Right lung (tissue), 5 donors: ENCODE measurements around the gene MUS81. TPM values are rescaled to one million over a fixed set of nuclear protein-coding genes. Genes with fewer than 3 reads are reported as not detected.

Experiments
- DNase-seq, 2 donors: peaks; one replicate each; pipeline ENCODE4 v3.0.0-alpha.2; 2013
- polyA plus RNA-seq, 5 donors: library from polyadenylated mRNA; unstranded; fragments of 120-200 nt; gene quantifications; one replicate each; pipeline versions ENCODE4 v1.2.1 to v1.2.3, GENCODE V29; 2013; ENCODE audit warnings: inconsistent platforms in 1 of 5, low replicate concordance in 1 of 5; ENCODE audit not compliant: insufficient read length in 5 of 5, insufficient read depth in 1 of 5

The MUS81 gene
- polyA plus RNA-seq, 5 donors, result 37.0 to 57.3 (median 48.7) TPM

GRCh38 chr11:65871811-65872548 lies 11.7 kb downstream of the MUS81 start:
- DNase-seq, result no peak

GRCh38 chr11:65872586-65873317 lies 12.5 kb downstream of the MUS81 start, which contains the start of gene EFEMP2:
Gene EFEMP2 (minus strand): TSS chr11:65872800. CDS start chr11:65872354, 446 bp downstream.
- peak; percentile 76 to 80 for DNase-seq

- DNase-seq, result peak; percentile 95
Measured at GRCh38 chr11:65873318-65874156, 13.3 kb downstream of the MUS81 start.

- no peak for DNase-seq
Measured at GRCh38 chr11:65879617-65880016, 19.4 kb downstream of the MUS81 start, which contains the start of gene CTSW. Gene CTSW (plus strand): TSS chr11:65879837. CDS start chr11:65879855, 18 bp downstream.

GRCh38 chr11:65880027-65880426 lies 19.8 kb downstream of the MUS81 start:
- DNase-seq, result no peak

- no peak for DNase-seq
Measured at GRCh38 chr11:65880844-65881421, 20.7 kb downstream of the MUS81 start.

GRCh38 chr11:65882120-65883057 lies 22.2 kb downstream of the MUS81 start:
- no peak for DNase-seq

GRCh38 chr11:65883058-65883761 lies 23.0 kb downstream of the MUS81 start:
- DNase-seq, result no peak

- no peak for DNase-seq
Measured at GRCh38 chr11:65883786-65884715, 23.8 kb downstream of the MUS81 start.

- peak in 1 of 2 donors; percentile 66 for DNase-seq
Measured at GRCh38 chr11:65884716-65885092, 24.5 kb downstream of the MUS81 start.

- no peak for DNase-seq
Measured at GRCh38 chr11:65885231-65885630, 25.0 kb downstream of the MUS81 start.

- no peak for DNase-seq
Measured at GRCh38 chr11:65885808-65886536, 25.7 kb downstream of the MUS81 start.

GRCh38 chr11:65886826-65887722 lies 26.8 kb downstream of the MUS81 start:
- DNase-seq, result no peak

- DNase-seq, result no peak
Measured at GRCh38 chr11:65887723-65888162, 27.5 kb downstream of the MUS81 start.

GRCh38 chr11:65888163-65888814 lies 28.1 kb downstream of the MUS81 start, which contains the start of gene FIBP:
Gene FIBP (minus strand): TSS chr11:65888471. CDS start chr11:65888418, 53 bp downstream.
- DNase-seq, result peak; percentile 97
